A673 (cell line): ENCODE results near the gene TRPV2.

Source experiments
- EZH2 ChIP-seq: fragments of 200-600 bp; sonication (generic); IDR thresholded peaks from 2 replicates; pipeline ENCODE4 v1.6.1; 2017; ENCODE audit warnings: borderline replicate concordance, low read depth, mild to moderate bottlenecking, mixed read lengths, antibody characterized with exemption, low read length; ENCODE audit not compliant: poor library complexity, severe bottlenecking
- TF ChIP-seq, protein P1 (sequence below): fragments of 300-800, 200-600 bp; sonication (generic); conservative IDR thresholded peaks from 2 replicates; pipeline ENCODE4 v1.5.1; 2017; ENCODE audit warnings: low read depth, mild to moderate bottlenecking, antibody characterized with exemption, low read length, moderate library complexity, mixed read lengths

GRCh38 chr17:16449121-16449570 is 33.8 kb downstream of the TRPV2 start:
- TF ChIP-seq, protein P1, sequence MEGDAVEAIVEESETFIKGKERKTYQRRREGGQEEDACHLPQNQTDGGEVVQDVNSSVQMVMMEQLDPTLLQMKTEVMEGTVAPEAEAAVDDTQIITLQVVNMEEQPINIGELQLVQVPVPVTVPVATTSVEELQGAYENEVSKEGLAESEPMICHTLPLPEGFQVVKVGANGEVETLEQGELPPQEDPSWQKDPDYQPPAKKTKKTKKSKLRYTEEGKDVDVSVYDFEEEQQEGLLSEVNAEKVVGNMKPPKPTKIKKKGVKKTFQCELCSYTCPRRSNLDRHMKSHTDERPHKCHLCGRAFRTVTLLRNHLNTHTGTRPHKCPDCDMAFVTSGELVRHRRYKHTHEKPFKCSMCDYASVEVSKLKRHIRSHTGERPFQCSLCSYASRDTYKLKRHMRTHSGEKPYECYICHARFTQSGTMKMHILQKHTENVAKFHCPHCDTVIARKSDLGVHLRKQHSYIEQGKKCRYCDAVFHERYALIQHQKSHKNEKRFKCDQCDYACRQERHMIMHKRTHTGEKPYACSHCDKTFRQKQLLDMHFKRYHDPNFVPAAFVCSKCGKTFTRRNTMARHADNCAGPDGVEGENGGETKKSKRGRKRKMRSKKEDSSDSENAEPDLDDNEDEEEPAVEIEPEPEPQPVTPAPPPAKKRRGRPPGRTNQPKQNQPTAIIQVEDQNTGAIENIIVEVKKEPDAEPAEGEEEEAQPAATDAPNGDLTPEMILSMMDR, result no peak
- TF ChIP-seq EZH2, result no peak
